ENCODE measurements around the gene ELF1.
A peak's percentile ranks its signal among the peaks of the same experiment; 100 is the strongest.

The ELF1 gene

GRCh38 chr13:41005704-41006103 is 13.4 kb downstream of the ELF1 start:
- no peak for DNase-seq

- DNase-seq: peak in 3 of 6 experiments; percentile 54 to 72 (median 70)
Observed at GRCh38 chr13:41004875-41005693, 14.0 kb downstream of the ELF1 start.

GRCh38 chr13:41002606-41003005 is 16.5 kb downstream of the ELF1 start:
- no peak for DNase-seq

- peak in 1 of 6 experiments; percentile 7 for DNase-seq
Observed at GRCh38 chr13:41001695-41002094, 17.4 kb downstream of the ELF1 start.

GRCh38 chr13:40999416-40999815 is 19.7 kb downstream of the ELF1 start:
- DNase-seq: no peak

GRCh38 chr13:40996426-40997092 is 22.6 kb downstream of the ELF1 start:
- no peak for DNase-seq

- no peak for DNase-seq
Observed at GRCh38 chr13:40995997-40996396, 23.1 kb downstream of the ELF1 start.

- DNase-seq: peak in 1 of 6 experiments; percentile 13
Observed at GRCh38 chr13:40994581-40995230, 24.4 kb downstream of the ELF1 start.

- no peak for DNase-seq
Observed at GRCh38 chr13:40993987-40994386, 25.1 kb downstream of the ELF1 start.

- peak in 2 of 6 experiments; percentile 43 to 44 for DNase-seq
Observed at GRCh38 chr13:40992678-40993518, 26.2 kb downstream of the ELF1 start.

GRCh38 chr13:40987606-40988280 is 31.4 kb downstream of the ELF1 start:
- DNase-seq: no peak

- DNase-seq: no peak
Observed at GRCh38 chr13:40986101-40986856, 32.8 kb downstream of the ELF1 start.

- DNase-seq: no peak
Observed at GRCh38 chr13:40985381-40986100, 33.6 kb downstream of the ELF1 start.

GRCh38 chr13:40984668-40985366 is 34.3 kb downstream of the ELF1 start:
- peak in 3 of 6 experiments; percentile 34 to 64 (median 58) for DNase-seq

GRCh38 chr13:40983725-40984667 is 35.1 kb downstream of the ELF1 start:
- DNase-seq: peak in 1 of 6 experiments; percentile 35

GRCh38 chr13:40983259-40983658 is 35.9 kb downstream of the ELF1 start:
- no peak for DNase-seq

- peak in 5 of 6 experiments; percentile 50 to 88 (median 78) for DNase-seq
Observed at GRCh38 chr13:40982772-40983171, 36.3 kb downstream of the ELF1 start.

- DNase-seq: no peak
Observed at GRCh38 chr13:40981949-40982348, 37.2 kb downstream of the ELF1 start.

- peak in 3 of 6 experiments; percentile 10 to 42 (median 31) for DNase-seq
Observed at GRCh38 chr13:40981361-40981760, 37.8 kb downstream of the ELF1 start.
